A549 (cell line): Measurements from ENCODE around the gene RBM18. TPM values are rescaled to one million over a fixed set of nuclear protein-coding genes. Genes with fewer than 3 reads are reported as not detected.

ENCODE experiments used
- ATAC-seq, 2 experiments: fragments of 200-7000 bp in 1 of 2; fragments of >200 bp in 1 of 2; cut with Nextera tagmentation in 1 of 2; cut with Tn5 transposase in 1 of 2; 3 replicates each; pipeline versions ENCODE4 v1.8.0 to v1.9.1; 2018 to 2020; ENCODE audit warnings: mild to moderate bottlenecking in 1 of 2, moderate library complexity in 1 of 2
- CTCF ChIA-PET: fragments of 300-600 bp; sonication (Branson Sonifier 250); formaldehyde crosslinking; extraction: SDS; loops from one replicate; lab custom pipeline; 2021; ENCODE audit warnings: antibody characterized with exemption, inconsistent platforms; lab: Yijun Ruan, JAX
- POLR2A ChIA-PET: fragments of 350-600 bp; formaldehyde crosslinking; extraction: SDS; loops from one replicate; lab custom pipeline; 2021; ENCODE audit warnings: antibody characterized with exemption, inconsistent platforms; lab: Yijun Ruan, JAX
- DNase-seq, 2 experiments: peaks; one replicate each; pipeline versions ENCODE4 v3.0.0 to v3.0.0-alpha.2; 2011 to 2016; ENCODE audit warnings: low read depth in 1 of 2, low spot score in 1 of 2
- FAIRE-seq: peaks from 2 replicates; lab custom pipeline; 2011; peaks lifted over from hg19 to GRCh38; lab: Jason Lieb, UNC
- H3K27ac ChIP-seq, 2 experiments: fragments of >200 bp; sonication (Bioruptor Twin); formaldehyde crosslinking; 3 replicates each; pipeline ENCODE4 v1.5.1; 2016 to 2017
- H3K4me1 ChIP-seq: fragments of >200 bp; sonication (Bioruptor Twin); formaldehyde crosslinking; 3 replicates; pipeline ENCODE4 v1.6.1; 2016
- H3K4me2 ChIP-seq: fragments of >200 bp; sonication (Bioruptor Twin); formaldehyde crosslinking; 3 replicates; pipeline ENCODE4 v1.6.1; 2016
- H3K4me3 ChIP-seq: fragments of >200 bp; sonication (Bioruptor Twin); formaldehyde crosslinking; 3 replicates; pipeline ENCODE4 v1.5.1; 2016
- H3K9me3 ChIP-seq: fragments of >200 bp; sonication (Bioruptor Twin); formaldehyde crosslinking; 3 replicates; pipeline ENCODE4 v1.6.1; 2016
- CHD2 ChIP-seq: fragments of 150-350 bp; IDR thresholded peaks from 2 replicates; pipeline ENCODE4 v1.6.1; 2014; ENCODE audit warnings: low read length; ENCODE audit not compliant: partially characterized antibody
- EP300 ChIP-seq, 2 experiments: fragments of >200 bp; sonication (Bioruptor Twin); formaldehyde crosslinking; IDR thresholded peaks; 2 replicates in 1 of 2; 3 replicates in 1 of 2; pipeline ENCODE4 v1.6.1; 2016 to 2017
- FOSL2 ChIP-seq, 2 experiments: fragments of 450-650 bp in 1 of 2; fragments of >200 bp in 1 of 2; sonication (Bioruptor Twin) in 1 of 2; formaldehyde crosslinking; IDR thresholded peaks; 2 replicates each; pipeline versions ENCODE4 v1.5.0 to v1.6.1; 2016 to 2020; ENCODE audit warnings: mild to moderate bottlenecking in 1 of 2, moderate library complexity in 1 of 2
- HDAC2 ChIP-seq: fragments of 200-600 bp; sonication (generic); IDR thresholded peaks from 2 replicates; pipeline ENCODE4 v1.6.1; 2016
- JUN ChIP-seq, 2 experiments: fragments of >200 bp; sonication (Bioruptor Twin); formaldehyde crosslinking; IDR thresholded peaks; 2 replicates in 1 of 2; 3 replicates in 1 of 2; pipeline ENCODE4 v1.6.1; 2016 to 2017
- KDM1A ChIP-seq: fragments of 200-600 bp; sonication (generic); IDR thresholded peaks from 2 replicates; pipeline ENCODE4 v1.6.1; 2016; ENCODE audit warnings: low read depth, mild to moderate bottlenecking
- RFX5 ChIP-seq: fragments of 450-650 bp; IDR thresholded peaks from 2 replicates; pipeline ENCODE4 v1.7.1; 2014; ENCODE audit warnings: antibody characterized with exemption, mild to moderate bottlenecking, moderate library complexity
- ZNF302 ChIP-seq: fragments of 250-450 bp; sonication (Bioruptor Pico); IDR thresholded peaks from 2 replicates; pipeline ENCODE4 v1.9.0; 2021; ENCODE audit warnings: inconsistent platforms, mild to moderate bottlenecking, moderate library complexity
- WGBS: methylation state at CpG from one replicate; pipeline ENCODE4 v1.1.6; 2017; ENCODE audit errors: missing lambda C conversion rate; 5-methylcytosine and 5-hydroxymethylcytosine counted together
- polyA plus RNA-seq, 4 experiments: library from polyadenylated mRNA; depleted of rRNA in 3 of 4; stranded (reverse); fragments of >200 nt; fragmentation: RNase III in 1 of 4; extraction: RNeasy Plus Mini Kit Qiagen cat#74134 plus additional on column Dnase treatment in 1 of 4; gene quantifications; 2 replicates in 3 of 4; 3 replicates in 1 of 4; pipeline ENCODE4 v1.2.3, GENCODE V29; 2011 to 2017
- TF ChIP-seq, protein P1 (sequence below): IDR thresholded peaks from 2 replicates; pipeline ENCODE4 v1.6.1; 2012
- TF ChIP-seq, protein P2 (sequence below): fragments of 200-600 bp; sonication (generic); IDR thresholded peaks from 2 replicates; pipeline ENCODE4 v1.6.1; 2016; ENCODE audit warnings: antibody characterized with exemption, mild to moderate bottlenecking, moderate library complexity

Gene RBM18
- polyA plus RNA-seq, 2 of the 4 experiments (the other 2 are of a cell fraction) = 13.8 to 52.3 TPM

DNA sequence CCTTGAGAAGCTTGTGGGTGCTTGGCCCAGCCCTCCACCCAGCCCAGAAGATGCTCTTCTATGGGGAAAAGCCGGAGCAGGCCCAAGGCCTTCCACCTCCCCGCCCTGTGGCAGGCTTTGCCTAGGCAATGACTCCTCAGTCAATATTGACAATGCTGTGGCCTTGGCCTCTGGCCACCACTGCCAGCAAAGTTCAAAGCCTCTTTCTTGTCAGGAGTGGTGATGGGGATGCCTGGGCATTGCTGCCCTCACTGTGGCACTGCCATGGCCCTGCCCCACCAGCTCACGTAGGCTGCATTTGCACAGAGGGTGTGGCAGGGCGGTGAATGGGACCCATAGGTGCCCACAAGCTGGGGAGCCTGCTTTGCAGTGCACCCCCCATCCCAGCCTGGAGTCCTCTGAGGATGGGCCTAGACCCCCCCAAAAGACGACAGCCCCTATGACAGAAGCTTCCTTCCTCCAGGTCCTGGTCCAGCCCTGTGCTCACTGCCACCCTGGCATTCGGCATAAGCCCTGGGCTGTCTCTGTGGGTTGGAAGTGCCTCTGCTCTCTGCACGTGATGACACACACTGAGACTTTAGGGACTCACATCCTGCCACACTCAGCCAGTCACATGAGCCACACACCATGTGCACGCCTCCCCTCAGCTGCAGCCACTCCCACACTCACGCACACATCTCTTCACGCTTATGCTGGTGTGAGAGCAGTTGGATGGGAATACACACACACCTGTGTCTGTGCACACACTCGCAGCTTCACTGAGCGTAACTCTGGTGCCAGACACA, 73.9 kb downstream of the RBM18 start:
- peaks cover 10% of the 10 kb centered on the region for H3K4me1 ChIP-seq
- no peaks in the 10 kb centered on the region for H3K9me3 ChIP-seq
- ChIA-PET POLR2A (no interaction called here), CTCF (interaction anchor here (0.6 to 1.5 kb wide), 4 partner anchors 22 to 580 kb away, joined by 3 to 5 read pairs (median 4); no protein-coding TSS in a partner anchor)
- peak in 1 of 2 experiments; percentile 54 for DNase-seq
- H3K4me3 ChIP-seq = no peak overlapping the region
- H3K27ac ChIP-seq = peak overlapping the region in 1 of 2 experiments; percentile 43; a peak in 2 of 6 replicates
- FAIRE-seq = no peak
- TF ChIP-seq, protein P1, sequence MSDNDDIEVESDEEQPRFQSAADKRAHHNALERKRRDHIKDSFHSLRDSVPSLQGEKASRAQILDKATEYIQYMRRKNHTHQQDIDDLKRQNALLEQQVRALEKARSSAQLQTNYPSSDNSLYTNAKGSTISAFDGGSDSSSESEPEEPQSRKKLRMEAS = no peak
- no peak for TF ChIP-seq ZNF302 (CRISPR knock-in tag)
- no peak for TF ChIP-seq JUN (IDR thresholded peaks at IDR 0.05)
- TF ChIP-seq KDM1A = no peak
- TF ChIP-seq, all 56 proteins: peak for 0
- WGBS = 68% methylated on average over 12 of the region's 12 CpGs
- ATAC-seq = peak; percentile 46 to 62; a peak in 5 of 6 replicates
- peak overlapping the region; percentile 42 for H3K4me2 ChIP-seq

DNA sequence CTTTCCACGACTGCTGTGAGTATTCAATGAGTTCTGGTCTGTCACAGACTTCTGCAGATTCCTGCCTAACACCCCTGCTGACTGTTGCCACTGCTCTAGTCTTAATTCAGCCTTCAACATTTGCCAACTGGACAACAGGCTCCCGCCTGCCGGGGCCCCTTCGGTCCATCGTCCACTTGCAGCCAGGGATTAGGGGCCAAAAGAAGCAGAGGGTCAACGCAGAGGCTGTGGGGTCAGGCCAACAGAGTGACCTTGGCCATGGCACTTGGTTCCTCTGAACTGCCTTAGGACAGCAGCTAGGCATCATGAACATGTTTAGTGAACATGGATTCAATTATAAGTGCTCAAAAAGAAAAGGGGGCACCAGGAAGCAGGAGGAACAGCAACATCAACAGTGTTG, 76.3 kb downstream of the RBM18 start:
- WGBS = 79% methylated on average over 5 of the region's 6 CpGs
- FAIRE-seq (no peak), DNase-seq (no peak), ATAC-seq (no peak)
- Histone ChIP-seq H3K4me1 (peaks cover 10% of the 10 kb centered on the region), H3K9me3 (no peaks in the 10 kb centered on the region), H3K4me2 (no peak overlapping the region), H3K4me3 (no peak overlapping the region), H3K27ac (no peak overlapping the region)
- no peak for TF ChIP-seq RFX5
- no peak for TF ChIP-seq EP300 (IDR thresholded peaks at IDR 0.05)
- TF ChIP-seq, protein P2, sequence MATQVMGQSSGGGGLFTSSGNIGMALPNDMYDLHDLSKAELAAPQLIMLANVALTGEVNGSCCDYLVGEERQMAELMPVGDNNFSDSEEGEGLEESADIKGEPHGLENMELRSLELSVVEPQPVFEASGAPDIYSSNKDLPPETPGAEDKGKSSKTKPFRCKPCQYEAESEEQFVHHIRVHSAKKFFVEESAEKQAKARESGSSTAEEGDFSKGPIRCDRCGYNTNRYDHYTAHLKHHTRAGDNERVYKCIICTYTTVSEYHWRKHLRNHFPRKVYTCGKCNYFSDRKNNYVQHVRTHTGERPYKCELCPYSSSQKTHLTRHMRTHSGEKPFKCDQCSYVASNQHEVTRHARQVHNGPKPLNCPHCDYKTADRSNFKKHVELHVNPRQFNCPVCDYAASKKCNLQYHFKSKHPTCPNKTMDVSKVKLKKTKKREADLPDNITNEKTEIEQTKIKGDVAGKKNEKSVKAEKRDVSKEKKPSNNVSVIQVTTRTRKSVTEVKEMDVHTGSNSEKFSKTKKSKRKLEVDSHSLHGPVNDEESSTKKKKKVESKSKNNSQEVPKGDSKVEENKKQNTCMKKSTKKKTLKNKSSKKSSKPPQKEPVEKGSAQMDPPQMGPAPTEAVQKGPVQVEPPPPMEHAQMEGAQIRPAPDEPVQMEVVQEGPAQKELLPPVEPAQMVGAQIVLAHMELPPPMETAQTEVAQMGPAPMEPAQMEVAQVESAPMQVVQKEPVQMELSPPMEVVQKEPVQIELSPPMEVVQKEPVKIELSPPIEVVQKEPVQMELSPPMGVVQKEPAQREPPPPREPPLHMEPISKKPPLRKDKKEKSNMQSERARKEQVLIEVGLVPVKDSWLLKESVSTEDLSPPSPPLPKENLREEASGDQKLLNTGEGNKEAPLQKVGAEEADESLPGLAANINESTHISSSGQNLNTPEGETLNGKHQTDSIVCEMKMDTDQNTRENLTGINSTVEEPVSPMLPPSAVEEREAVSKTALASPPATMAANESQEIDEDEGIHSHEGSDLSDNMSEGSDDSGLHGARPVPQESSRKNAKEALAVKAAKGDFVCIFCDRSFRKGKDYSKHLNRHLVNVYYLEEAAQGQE = no peak
- no peak for TF ChIP-seq HDAC2
- TF ChIP-seq FOSL2 (IDR thresholded peaks at IDR 0.05) = no peak
- no peak for TF ChIP-seq FOSL2 (CRISPR knock-in tag; IDR thresholded peaks at IDR 0.05)
- TF ChIP-seq CHD2 = no peak
- ChIA-PET CTCF (interaction anchor here (1.3 to 2.1 kb wide), 2 partner anchors 38 to 64 kb away, joined by 5 read pairs; no protein-coding TSS in a partner anchor), POLR2A (no interaction called here)

Other genes starting within 250 kb of the RBM18 start
- gene TTLL11, start 171.5 kb downstream of the RBM18 start, polyA plus RNA-seq (2011; rRNA removed) = 2.6 and 3.0 TPM in 2 replicates
- 1.8 to 2.7 TPM (median 1.9 TPM) in 3 replicates for gene TTLL11, start 171.5 kb downstream of the RBM18 start, polyA plus RNA-seq (2017; fragmentation: RNase III; extraction: RNeasy Plus Mini Kit Qiagen cat#74134 plus additional on column Dnase treatment)
- gene NDUFA8, start 105.1 kb downstream of the RBM18 start, polyA plus RNA-seq (2011; rRNA removed) = 94.9 and 120 TPM in 2 replicates
- 145 to 148 TPM (median 147 TPM) in 3 replicates for gene NDUFA8, start 105.1 kb downstream of the RBM18 start, polyA plus RNA-seq (2017; fragmentation: RNase III; extraction: RNeasy Plus Mini Kit Qiagen cat#74134 plus additional on column Dnase treatment)
- gene MORN5, start 104.9 kb downstream of the RBM18 start, polyA plus RNA-seq (2011; rRNA removed) = 0.17 TPM in 1 of 2 replicates, not detected in the other
- 0.18 TPM in 1 of 3 replicates, not detected in the others for gene MORN5, start 104.9 kb downstream of the RBM18 start, polyA plus RNA-seq (2017; fragmentation: RNase III; extraction: RNeasy Plus Mini Kit Qiagen cat#74134 plus additional on column Dnase treatment)
- gene LHX6, start 35.9 kb downstream of the RBM18 start, polyA plus RNA-seq (2011; rRNA removed) = 0.26 and 0.29 TPM in 2 replicates
- gene LHX6, start 35.9 kb downstream of the RBM18 start, polyA plus RNA-seq (2017; fragmentation: RNase III; extraction: RNeasy Plus Mini Kit Qiagen cat#74134 plus additional on column Dnase treatment) = 0.14 to 0.38 TPM (median 0.20 TPM) in 3 replicates
- 107 and 115 TPM in 2 replicates for gene MRRF, start within 50 bp of the RBM18 start, polyA plus RNA-seq (2011; rRNA removed)
- gene MRRF, start within 50 bp of the RBM18 start, polyA plus RNA-seq (2017; fragmentation: RNase III; extraction: RNeasy Plus Mini Kit Qiagen cat#74134 plus additional on column Dnase treatment) = 62.5 to 71.5 TPM (median 63.6 TPM) in 3 replicates
- 0.41 and 0.49 TPM in 2 replicates for gene PTGS1, start 106.2 kb upstream of the RBM18 start, polyA plus RNA-seq (2011; rRNA removed)
- gene PTGS1, start 106.2 kb upstream of the RBM18 start, polyA plus RNA-seq (2017; fragmentation: RNase III; extraction: RNeasy Plus Mini Kit Qiagen cat#74134 plus additional on column Dnase treatment) = 0.77 to 1.6 TPM (median 1.0 TPM) in 3 replicates
- not detected in 2 replicates for gene OR1J1, start 213.1 kb upstream of the RBM18 start, polyA plus RNA-seq (2011; rRNA removed)
- not detected in 3 replicates for gene OR1J1, start 213.1 kb upstream of the RBM18 start, polyA plus RNA-seq (2017; fragmentation: RNase III; extraction: RNeasy Plus Mini Kit Qiagen cat#74134 plus additional on column Dnase treatment)
- 0.17 and 0.21 TPM in 2 replicates for gene OR1J2, start 246.0 kb upstream of the RBM18 start, polyA plus RNA-seq (2011; rRNA removed)
- gene OR1J2, start 246.0 kb upstream of the RBM18 start, polyA plus RNA-seq (2017; fragmentation: RNase III; extraction: RNeasy Plus Mini Kit Qiagen cat#74134 plus additional on column Dnase treatment) = 0.09 to 0.21 TPM in 2 of 3 replicates, not detected in the other